VCaP (cell line): ENCODE results near the gene CDK19.

Experiments used
- H3K27ac ChIP-seq: fragments of 450-650 bp; 2 replicates; pipeline ENCODE4 v1.5.1; 2017
- CTCF ChIP-seq: fragments of 450-650 bp; conservative IDR thresholded peaks from 2 replicates; pipeline ENCODE4 v1.5.1; 2017; ENCODE audit warnings: mild to moderate bottlenecking, moderate library complexity

Gene CDK19

GRCh38 chr6:110714143-110714542, 101.1 kb downstream of the CDK19 start:
- TF ChIP-seq CTCF = no peak
- no peak overlapping the region for H3K27ac ChIP-seq

GRCh38 chr6:110712238-110712637, 103.0 kb downstream of the CDK19 start:
- no peak overlapping the region for H3K27ac ChIP-seq
- TF ChIP-seq CTCF = no peak

GRCh38 chr6:110710115-110710514, 105.2 kb downstream of the CDK19 start:
- no peak for TF ChIP-seq CTCF
- H3K27ac ChIP-seq = no peak overlapping the region

- H3K27ac ChIP-seq = no peak overlapping the region
- no peak for TF ChIP-seq CTCF
Observed at GRCh38 chr6:110708295-110708950, 106.8 kb downstream of the CDK19 start.

GRCh38 chr6:110705543-110705942, 109.7 kb downstream of the CDK19 start:
- TF ChIP-seq CTCF = no peak
- no peak overlapping the region for H3K27ac ChIP-seq

- H3K27ac ChIP-seq = no peak overlapping the region
- no peak for TF ChIP-seq CTCF
Observed at GRCh38 chr6:110703906-110704594, 111.2 kb downstream of the CDK19 start.

- TF ChIP-seq CTCF = no peak
Observed at GRCh38 chr6:110703010-110703905, 112.0 kb downstream of the CDK19 start.

More at GRCh38 chr6:110703010-110703905, 112.0 kb downstream of the CDK19 start:
- no peak overlapping the region for H3K27ac ChIP-seq
